Femur (tissue), 1 donor: ENCODE data around the gene SCGB3A1.

ENCODE experiments used
- DNase-seq: peaks from one replicate; pipeline ENCODE4 v3.0.0-alpha.2; 2017

Gene SCGB3A1

GRCh38 chr5:180586204-180586603 lies 5.1 kb downstream of the SCGB3A1 start:
- DNase-seq: no peak

- no peak for DNase-seq
Observed at GRCh38 chr5:180583738-180584137, 7.6 kb downstream of the SCGB3A1 start.

- no peak for DNase-seq
Observed at GRCh38 chr5:180580681-180581080, 10.6 kb downstream of the SCGB3A1 start.

GRCh38 chr5:180575571-180575970 lies 15.7 kb downstream of the SCGB3A1 start:
- DNase-seq: no peak

- no peak for DNase-seq
Observed at GRCh38 chr5:180568914-180569313, 22.4 kb downstream of the SCGB3A1 start.

- no peak for DNase-seq
Observed at GRCh38 chr5:180563994-180564393, 27.3 kb downstream of the SCGB3A1 start.

GRCh38 chr5:180558232-180558631 lies 33.1 kb downstream of the SCGB3A1 start:
- DNase-seq: no peak

GRCh38 chr5:180557217-180557809 lies 34.0 kb downstream of the SCGB3A1 start:
- no peak for DNase-seq

GRCh38 chr5:180555168-180555921 lies 36.0 kb downstream of the SCGB3A1 start:
- DNase-seq: no peak

GRCh38 chr5:180553530-180553929 lies 37.8 kb downstream of the SCGB3A1 start:
- DNase-seq: no peak

GRCh38 chr5:180548563-180548962 lies 42.7 kb downstream of the SCGB3A1 start:
- DNase-seq: no peak

- no peak for DNase-seq
Observed at GRCh38 chr5:180545248-180545647, 46.1 kb downstream of the SCGB3A1 start.

- no peak for DNase-seq
Observed at GRCh38 chr5:180541710-180542109, 49.6 kb downstream of the SCGB3A1 start.
